Measurements from ENCODE around the gene TAS1R1.
A peak's percentile ranks its signal among the peaks of the same experiment; 100 is the strongest.
"Not testable (repeated sequence)": the region's sequence is repeated elsewhere in the genome, so short reads cannot be mapped to it uniquely, and the experiment has no call there.

TAS1R1 gene

DNA sequence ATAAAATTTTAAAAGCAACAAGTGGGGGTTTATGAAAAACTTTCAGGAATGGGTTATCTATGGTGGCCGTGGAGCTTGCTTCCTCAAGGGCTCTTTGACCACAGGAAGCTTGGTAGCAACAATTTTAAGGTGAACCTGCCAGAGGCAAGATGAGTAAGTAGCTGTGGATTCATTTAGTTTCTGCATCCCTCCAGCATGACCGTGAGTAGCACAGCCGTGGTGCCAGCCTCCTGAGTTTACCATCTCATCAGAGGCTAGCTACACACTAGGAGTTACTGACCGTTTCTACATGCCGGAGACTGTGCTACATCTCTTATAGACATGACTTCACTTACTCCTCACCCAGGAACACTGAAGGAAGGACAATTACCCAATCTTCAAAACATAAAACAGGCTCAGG lies 33.6 kb upstream of the TAS1R1 start:
- DNase-seq (ENCODE audit: low read depth) = no peak

GRCh38 chr1:6523566-6523965 lies 31.5 kb upstream of the TAS1R1 start:
- DNase-seq (ENCODE audit: low read depth) = no peak

- no peak for DNase-seq (ENCODE audit: low read depth)
Measured at GRCh38 chr1:6526316-6526715, 28.8 kb upstream of the TAS1R1 start.

GRCh38 chr1:6528492-6528891 lies 26.6 kb upstream of the TAS1R1 start:
- no peak for DNase-seq (ENCODE audit: low read depth)

GRCh38 chr1:6530504-6531160 lies 24.5 kb upstream of the TAS1R1 start:
- no peak for DNase-seq (ENCODE audit: low read depth)

- DNase-seq (ENCODE audit: low read depth) = no peak
Measured at GRCh38 chr1:6531996-6532395, 23.1 kb upstream of the TAS1R1 start.

- DNase-seq (ENCODE audit: low read depth) = no peak
Measured at GRCh38 chr1:6534248-6534822, 20.8 kb upstream of the TAS1R1 start.

- no peak for DNase-seq (ENCODE audit: low read depth)
Measured at GRCh38 chr1:6535214-6535613, 19.9 kb upstream of the TAS1R1 start.

GRCh38 chr1:6536291-6536690 lies 18.8 kb upstream of the TAS1R1 start:
- no peak for DNase-seq (ENCODE audit: low read depth)

GRCh38 chr1:6538956-6539355 lies 16.2 kb upstream of the TAS1R1 start:
- no peak for DNase-seq (ENCODE audit: low read depth)

DNA sequence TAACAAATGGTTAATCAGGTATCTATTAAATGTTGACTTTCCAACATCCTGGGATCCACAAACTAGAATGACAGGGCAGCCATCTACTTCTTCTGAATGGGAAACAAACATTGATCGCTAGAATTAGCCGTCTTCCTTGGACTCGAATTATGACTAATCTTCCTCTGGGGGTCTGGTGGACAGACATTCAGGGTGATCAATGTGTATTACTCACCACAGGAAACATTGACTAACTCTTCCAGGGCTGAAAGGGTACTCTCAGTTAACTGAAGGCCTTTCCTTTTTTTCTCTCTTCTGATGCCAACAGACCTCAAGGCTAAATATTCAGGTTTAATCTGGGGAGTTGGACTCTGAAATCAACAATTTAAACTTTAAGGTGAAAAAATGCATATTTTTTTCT lies 10.3 kb upstream of the TAS1R1 start:
- no peak for DNase-seq (ENCODE audit: low read depth)

- DNase-seq (ENCODE audit: low read depth) = no peak
Measured at GRCh38 chr1:6545276-6546112, 9.6 kb upstream of the TAS1R1 start.

GRCh38 chr1:6546326-6546725 lies 8.8 kb upstream of the TAS1R1 start:
- DNase-seq (ENCODE audit: low read depth) = no peak

DNA sequence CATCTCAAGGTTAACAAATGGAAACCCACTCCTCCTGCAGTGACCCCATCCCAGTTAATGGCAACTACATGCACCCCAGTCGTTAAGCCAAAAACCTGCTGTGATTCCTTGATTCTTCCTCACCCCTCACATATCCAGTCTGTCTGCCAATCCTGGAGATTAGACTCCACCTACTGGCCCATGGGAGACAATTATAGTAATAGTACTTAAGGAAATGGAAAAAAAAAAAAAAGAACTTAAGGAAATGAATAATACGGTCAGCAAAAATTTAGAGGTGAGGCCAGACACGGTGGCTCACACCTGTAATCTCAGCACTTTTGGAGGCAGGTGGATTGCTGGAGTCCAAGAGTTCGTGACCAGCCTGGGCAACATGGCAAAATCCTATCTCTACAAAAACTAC lies 7.8 kb upstream of the TAS1R1 start:
- DNase-seq (ENCODE audit: low read depth) = no peak

DNA sequence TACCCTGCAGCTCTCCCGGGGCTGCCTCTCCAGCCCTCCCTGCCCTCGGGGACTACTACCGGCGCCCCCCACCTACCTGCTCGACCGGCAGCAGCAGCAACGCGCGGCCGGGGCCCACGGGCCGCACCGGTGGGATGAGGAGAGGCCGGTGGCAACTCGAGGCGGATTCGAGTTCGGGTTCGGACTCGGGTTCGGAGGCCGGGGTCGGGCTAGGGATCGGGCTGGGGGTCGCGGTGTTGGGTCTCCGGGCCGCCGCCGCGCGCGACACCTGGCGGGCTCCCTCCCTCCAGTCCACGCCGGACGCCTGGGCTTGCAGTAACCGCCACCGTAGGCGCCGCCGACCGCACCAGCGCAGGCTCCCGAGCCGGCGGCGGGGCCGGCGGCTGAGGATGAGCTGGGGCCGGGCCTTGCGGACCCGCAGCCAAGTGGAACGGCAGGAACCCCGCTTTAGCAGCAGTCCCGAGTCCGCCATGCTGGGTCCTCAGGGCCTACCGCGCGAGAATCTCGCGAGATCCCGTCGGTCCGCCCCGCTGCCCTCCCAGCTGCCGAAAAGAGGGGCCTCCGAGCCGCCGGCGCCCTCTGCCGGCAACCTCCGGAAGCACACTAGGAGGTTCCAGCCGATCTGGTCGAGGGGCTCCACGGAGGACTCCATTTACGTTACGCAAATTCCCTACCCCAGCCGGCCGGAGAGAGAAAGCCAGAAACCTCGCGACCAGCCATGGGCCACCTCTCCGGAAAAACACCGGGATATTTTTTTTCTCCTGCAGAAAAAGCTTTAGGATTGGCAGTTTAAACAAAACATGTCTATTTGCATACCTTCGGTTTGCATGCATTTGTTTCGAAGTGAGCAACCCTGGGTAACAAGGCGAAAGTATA lies 838 bp upstream of the TAS1R1 start, which contains the start of gene NOL9:
Gene NOL9 (minus strand): TSS at position 483 of the 876 bp plus-strand sequence. CDS start 11 bp downstream, at position 472.
- DNase-seq (ENCODE audit: low read depth) = peak; percentile 92

DNA sequence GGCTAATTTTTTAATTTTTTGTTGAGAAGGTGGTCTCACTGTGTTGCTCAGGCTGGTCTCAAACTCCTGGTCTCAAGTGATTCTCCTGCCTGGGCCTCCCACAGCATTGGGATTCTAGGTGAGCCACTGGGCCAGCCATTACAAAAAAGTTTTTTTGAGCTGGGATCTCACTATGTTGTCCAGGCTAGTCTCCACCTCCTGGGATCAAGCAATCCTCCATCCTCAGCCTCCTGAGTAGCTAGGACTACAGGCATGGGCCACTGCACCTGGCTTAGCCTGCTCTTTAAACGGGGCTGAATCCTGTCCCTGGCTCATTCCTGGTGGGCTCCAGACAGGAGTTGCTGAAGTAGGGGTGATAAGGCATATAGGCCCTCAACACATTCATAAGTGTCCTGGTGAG lies 2.5 kb downstream of the TAS1R1 start:
- no peak for DNase-seq (ENCODE audit: low read depth)

DNA sequence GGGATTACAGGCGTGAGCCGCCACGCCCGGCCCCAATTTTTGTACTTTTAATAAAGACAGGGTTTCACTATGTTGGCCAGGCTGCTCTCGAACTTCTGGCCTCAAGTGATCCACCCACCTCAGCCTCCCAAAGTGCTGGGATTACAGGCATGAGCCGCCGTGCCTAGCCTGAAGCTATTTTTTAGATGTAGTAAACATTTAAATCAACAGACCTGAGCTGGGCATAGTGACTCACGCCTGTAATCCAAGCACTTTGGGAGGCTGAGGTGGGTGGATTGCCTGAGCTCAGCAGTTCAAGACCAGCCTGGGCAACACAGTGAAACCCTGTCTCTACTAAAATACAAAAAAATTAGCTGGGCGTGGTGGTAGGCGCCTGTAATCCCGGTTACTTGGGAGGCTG lies 4.1 kb downstream of the TAS1R1 start:
- DNase-seq (ENCODE audit: low read depth) = not testable (repeated sequence)

GRCh38 chr1:6560267-6560666 lies 5.2 kb downstream of the TAS1R1 start:
- no peak for DNase-seq (ENCODE audit: low read depth)

- DNase-seq (ENCODE audit: low read depth) = no peak
Measured at GRCh38 chr1:6569033-6569432, 13.9 kb downstream of the TAS1R1 start.

DNA sequence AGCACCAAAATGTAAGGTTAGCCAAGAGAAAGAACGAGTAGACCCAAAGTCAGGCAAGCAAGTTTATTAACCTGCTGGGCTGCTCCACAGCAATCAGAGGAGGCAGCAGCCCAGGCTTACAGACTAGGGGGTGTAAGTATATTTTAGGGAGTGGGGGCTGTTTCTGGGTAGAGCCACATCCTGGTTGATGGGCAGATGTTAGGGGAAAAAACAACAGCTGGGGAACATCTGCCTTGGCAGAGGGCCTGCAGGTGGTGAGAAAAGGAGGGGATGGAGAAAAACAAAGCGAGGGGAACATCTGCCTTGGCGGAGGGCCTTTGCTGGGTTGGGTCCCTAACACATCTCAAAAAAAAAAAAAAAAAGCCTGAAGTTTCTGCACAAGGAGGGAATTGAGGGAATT lies 15.0 kb downstream of the TAS1R1 start:
- DNase-seq (ENCODE audit: low read depth) = no peak

DNA sequence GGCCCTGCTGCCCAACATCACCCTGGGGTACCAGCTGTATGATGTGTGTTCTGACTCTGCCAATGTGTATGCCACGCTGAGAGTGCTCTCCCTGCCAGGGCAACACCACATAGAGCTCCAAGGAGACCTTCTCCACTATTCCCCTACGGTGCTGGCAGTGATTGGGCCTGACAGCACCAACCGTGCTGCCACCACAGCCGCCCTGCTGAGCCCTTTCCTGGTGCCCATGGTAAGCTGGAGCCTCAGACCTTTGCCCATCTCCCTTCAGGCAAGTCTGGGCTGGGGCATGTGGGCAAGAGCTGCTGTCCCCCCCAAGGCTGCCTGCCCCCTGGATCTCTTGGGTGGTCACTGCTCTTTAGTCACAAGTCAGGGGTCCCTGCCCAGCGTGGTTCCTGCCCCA lies 15.9 kb downstream of the TAS1R1 start:
- DNase-seq (ENCODE audit: low read depth) = no peak

Measured in stimulated activated CD8-positive, alpha-beta memory T cell treated with anti-CD3 and anti-CD28 coated beads, Interleukin-4, amount 100 ng/mL, for 24 hours (primary cell).